ENCODE data around the gene NFIC.

The NFIC gene

GRCh38 chr19:3508771-3509535 is 142.6 kb downstream of the NFIC start:
- no peak for DNase-seq (ENCODE audit: low read depth in 2 of 2)

GRCh38 chr19:3509566-3509989 is 143.2 kb downstream of the NFIC start:
- DNase-seq (ENCODE audit: low read depth in 2 of 2) = no peak

- DNase-seq (ENCODE audit: low read depth in 2 of 2) = no peak
Observed at GRCh38 chr19:3510727-3511126, 144.3 kb downstream of the NFIC start.

GRCh38 chr19:3511506-3512251 is 145.3 kb downstream of the NFIC start:
- DNase-seq (ENCODE audit: low read depth in 2 of 2) = no peak

- no peak for DNase-seq (ENCODE audit: low read depth in 2 of 2)
Observed at GRCh38 chr19:3512562-3513228, 146.3 kb downstream of the NFIC start.

- DNase-seq (ENCODE audit: low read depth in 2 of 2) = no peak
Observed at GRCh38 chr19:3513229-3514140, 147.1 kb downstream of the NFIC start.

GRCh38 chr19:3514930-3515329 is 148.5 kb downstream of the NFIC start:
- DNase-seq (ENCODE audit: low read depth in 2 of 2) = no peak

- DNase-seq (ENCODE audit: low read depth in 2 of 2) = peak; percentile 16 to 20
Observed at GRCh38 chr19:3515891-3516422, 149.6 kb downstream of the NFIC start.

GRCh38 chr19:3516675-3517207 is 150.4 kb downstream of the NFIC start:
- no peak for DNase-seq (ENCODE audit: low read depth in 2 of 2)

GRCh38 chr19:3517638-3518037 is 151.3 kb downstream of the NFIC start:
- DNase-seq (ENCODE audit: low read depth in 2 of 2) = no peak

- no peak for DNase-seq (ENCODE audit: low read depth in 2 of 2)
Observed at GRCh38 chr19:3518255-3518654, 151.9 kb downstream of the NFIC start.

GRCh38 chr19:3518659-3519058 is 152.3 kb downstream of the NFIC start:
- no peak for DNase-seq (ENCODE audit: low read depth in 2 of 2)
